GM19035 (cell line): ENCODE data around the gene B3GALT4.

Experiments used
- ATAC-seq: cut with Tn5 transposase; IDR thresholded peaks from one replicate; pipeline ENCODE4 v1.9.1; 2021; ENCODE audit not compliant: unreplicated experiment

B3GALT4 gene

DNA sequence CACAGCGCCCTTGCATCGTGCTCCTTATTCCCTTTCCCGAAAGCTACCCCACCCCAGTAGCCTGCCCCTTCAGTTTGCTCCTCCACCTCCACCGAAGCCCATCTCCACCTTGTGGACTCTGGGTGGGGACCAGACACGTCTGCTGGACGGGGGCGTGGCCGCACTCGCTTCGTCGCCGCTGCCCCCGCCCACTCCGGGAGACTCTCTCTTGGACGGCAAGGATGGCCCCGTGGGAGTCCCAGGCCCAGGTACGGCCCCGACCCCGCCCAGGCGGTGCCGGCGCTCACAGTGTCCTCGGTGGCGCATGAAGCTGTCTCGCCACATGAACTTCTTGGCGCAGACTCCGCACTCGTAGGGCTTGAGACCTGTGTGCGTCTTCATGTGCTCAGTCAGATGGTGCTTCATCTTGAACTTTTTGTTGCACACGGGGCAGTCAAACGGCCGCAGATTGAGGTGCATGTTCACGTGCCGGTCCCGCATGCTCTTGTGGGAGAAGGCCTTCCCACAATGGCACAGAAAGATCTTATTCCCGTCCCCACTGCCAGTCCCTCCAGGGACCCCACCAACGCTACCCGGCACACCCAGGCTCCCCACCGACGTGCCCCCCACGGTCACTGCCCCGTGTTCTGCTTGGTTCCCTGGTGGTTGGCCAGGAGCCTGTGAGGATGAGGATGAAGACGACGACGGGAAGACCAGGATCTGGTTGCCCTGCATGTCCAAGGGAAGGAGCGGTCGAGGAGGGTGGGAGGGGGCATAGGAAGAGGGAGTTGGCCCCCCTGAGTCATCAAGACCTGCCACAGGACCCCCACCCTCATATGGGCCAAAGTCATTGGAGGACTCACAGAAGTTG, 38.2 kb downstream of the B3GALT4 start:
- ATAC-seq, result no peak

DNA sequence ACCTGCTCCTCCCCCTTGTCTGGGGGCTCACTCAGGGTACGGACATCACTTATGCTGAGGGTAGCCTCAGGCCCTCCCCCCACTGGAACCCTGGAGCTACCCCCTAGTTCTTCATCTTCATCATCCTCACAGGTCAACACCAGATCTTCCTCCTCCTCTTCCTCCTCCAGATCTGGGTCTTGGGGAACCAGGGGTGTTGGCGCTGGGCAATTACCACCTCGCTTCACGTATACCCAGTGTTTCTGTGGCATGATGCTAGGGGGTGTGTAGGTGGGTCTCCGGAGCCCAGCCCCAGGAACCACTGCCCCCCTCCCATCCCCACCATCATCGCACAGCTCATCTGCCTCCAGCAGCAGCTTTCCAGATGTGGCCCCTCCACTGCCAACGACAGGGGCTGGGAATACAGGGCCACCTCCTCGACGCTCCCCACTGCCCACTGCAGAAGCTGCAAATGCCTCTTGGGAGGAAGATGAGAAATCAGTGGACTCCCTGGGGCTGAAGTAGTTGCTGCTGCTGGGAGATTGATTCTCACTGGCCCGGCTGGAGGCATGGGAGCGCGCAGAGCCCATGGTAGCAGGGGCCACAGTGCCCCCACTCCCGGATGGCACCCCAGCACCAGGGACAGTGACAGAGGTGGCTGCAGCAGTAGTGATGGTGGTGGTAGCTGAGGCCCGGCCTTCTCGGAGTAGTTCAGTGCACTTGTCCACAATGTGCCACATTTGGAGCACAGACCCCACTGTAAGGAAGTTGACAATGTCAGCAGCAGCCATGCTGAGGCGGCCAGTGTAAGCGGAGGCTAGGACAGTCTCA, 39.1 kb downstream of the B3GALT4 start:
- no peak for ATAC-seq

- ATAC-seq, result no peak
Observed at GRCh38 chr6:33316603-33317418, 39.9 kb downstream of the B3GALT4 start.

GRCh38 chr6:33317419-33317668, 40.4 kb downstream of the B3GALT4 start:
- no peak for ATAC-seq

GRCh38 chr6:33317669-33318425, 40.9 kb downstream of the B3GALT4 start, which contains the start of gene ZBTB22:
Gene ZBTB22, minus strand, starts transcription at chr6:33317744. Its CDS starts 828 bp downstream, at chr6:33316916.
- peak; percentile 50 for ATAC-seq

GRCh38 chr6:33318426-33319073, 41.6 kb downstream of the B3GALT4 start:
- ATAC-seq, result no peak

DNA sequence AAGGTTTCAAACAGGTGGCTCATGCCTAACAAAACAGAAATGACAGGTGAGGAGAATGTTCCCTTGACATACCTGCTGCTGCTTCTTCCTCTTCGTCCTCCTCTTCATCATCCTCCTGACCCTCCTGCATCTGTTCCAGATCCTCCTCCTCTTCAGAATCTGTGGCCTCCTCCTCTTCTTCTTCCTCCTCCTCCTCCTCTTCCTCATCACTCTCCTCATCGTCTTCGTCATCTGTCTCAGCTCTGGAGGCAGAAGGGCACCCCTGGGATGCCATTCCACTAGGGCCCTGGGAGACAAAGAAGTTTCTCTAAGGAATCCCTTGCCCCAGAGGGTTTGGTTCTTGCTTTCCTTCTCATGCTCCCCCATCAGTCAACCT, 43.0 kb downstream of the B3GALT4 start:
- ATAC-seq, result no peak

DNA sequence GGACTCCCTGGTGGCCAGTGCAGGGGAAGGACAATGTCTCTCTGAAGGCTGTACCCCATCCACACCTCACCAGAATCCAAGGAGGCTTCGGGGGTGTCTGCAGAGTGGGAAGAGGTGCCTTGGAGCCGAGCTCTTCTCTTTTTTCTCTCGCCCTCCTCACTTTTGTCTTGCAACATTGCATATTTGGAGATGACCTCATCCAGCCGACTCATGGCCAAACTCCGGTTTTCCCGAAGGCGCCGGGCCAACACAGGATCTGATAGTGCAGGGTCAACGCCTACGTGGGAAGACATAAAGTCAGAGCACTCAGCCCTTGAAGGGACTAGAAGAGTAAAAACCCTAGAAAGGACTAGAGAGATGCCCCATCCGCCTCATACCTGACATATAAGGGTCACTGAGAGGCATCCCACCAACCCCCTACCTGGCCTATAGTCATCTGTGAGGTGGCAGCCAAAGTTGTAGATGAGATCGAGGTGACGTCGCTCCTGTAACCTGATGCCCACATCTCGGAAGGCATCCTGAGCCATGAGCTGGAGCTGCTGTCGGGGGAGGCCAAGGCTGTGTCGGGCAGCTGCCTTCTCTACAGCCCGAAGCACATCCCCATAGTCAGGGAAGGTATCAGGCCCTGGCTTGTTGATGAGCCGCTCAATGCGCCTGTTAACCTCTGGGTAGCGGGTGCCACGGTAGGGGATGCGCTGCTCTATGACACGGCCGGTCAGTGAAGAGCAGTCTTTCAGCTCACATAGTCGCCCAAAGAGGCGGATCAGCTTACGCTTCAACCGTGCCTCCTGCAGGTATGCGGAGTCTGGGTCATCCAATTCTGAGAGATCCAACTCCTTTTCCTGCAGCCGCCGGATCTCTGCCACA, 43.6 kb downstream of the B3GALT4 start:
- ATAC-seq, result no peak

GRCh38 chr6:33321227-33321626, 44.3 kb downstream of the B3GALT4 start:
- ATAC-seq, result no peak

DNA sequence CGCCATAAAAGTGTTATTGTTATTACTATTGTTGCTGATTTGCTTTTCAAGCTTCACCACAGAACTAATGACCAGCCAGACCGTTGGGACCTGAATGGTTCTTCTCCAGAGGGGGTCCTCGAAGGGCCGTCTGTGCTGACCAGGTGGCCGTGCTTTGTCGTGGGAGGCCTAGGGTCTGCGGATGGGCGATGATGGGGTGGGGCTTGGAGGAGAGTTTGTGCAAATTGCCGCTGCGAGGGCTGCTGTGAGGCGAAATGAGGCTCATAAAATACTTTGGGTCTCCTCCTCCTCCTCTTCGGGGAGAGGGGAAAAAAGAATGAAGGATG, 46.7 kb downstream of the B3GALT4 start:
- ATAC-seq, result peak; percentile 10

- ATAC-seq, result no peak
Observed at GRCh38 chr6:33324125-33324524, 47.2 kb downstream of the B3GALT4 start.
